Liver (tissue), 3 donors: ENCODE results near the gene MAPK6.

ENCODE experiments used
- CTCF ChIP-seq: fragments of 150-350 bp; IDR thresholded peaks from 2 replicates; pipeline ENCODE4 v1.5.1; 2017; ENCODE audit warnings: improper control_type of control experiment, low read depth, low read length; ENCODE audit not compliant: missing input control
- GABPA ChIP-seq, 2 donors: IDR thresholded peaks in 1 of 2; conservative IDR thresholded peaks in 1 of 2; 2 replicates each; pipeline ENCODE4 v1.6.1; 2016; ENCODE audit warnings: antibody characterized with exemption in 2 of 2, mild to moderate bottlenecking in 1 of 2, moderate library complexity in 1 of 2
- JUND ChIP-seq, 2 donors: IDR thresholded peaks; 2 replicates each; pipeline ENCODE4 v1.6.1; 2016; ENCODE audit warnings: antibody characterized with exemption in 2 of 2
- NR2F2 ChIP-seq: IDR thresholded peaks from 2 replicates; pipeline ENCODE4 v1.6.1; 2016; ENCODE audit warnings: antibody characterized with exemption
- RAD21 ChIP-seq, 2 donors: IDR thresholded peaks; 2 replicates each; pipeline ENCODE4 v1.6.1; 2016; ENCODE audit warnings: antibody characterized with exemption in 2 of 2, mild to moderate bottlenecking in 2 of 2
- RXRA ChIP-seq, 2 donors: IDR thresholded peaks; 2 replicates each; pipeline ENCODE4 v1.6.1; 2017 to 2018; ENCODE audit warnings: antibody characterized with exemption in 2 of 2, mild to moderate bottlenecking in 1 of 2
- SP1 ChIP-seq: IDR thresholded peaks from 2 replicates; pipeline ENCODE4 v1.6.1; 2018; ENCODE audit warnings: antibody characterized with exemption, mild to moderate bottlenecking
- TAF1 ChIP-seq: conservative IDR thresholded peaks from 2 replicates; pipeline ENCODE4 v1.6.1; 2016; ENCODE audit warnings: antibody characterized with exemption, mild to moderate bottlenecking
- YY1 ChIP-seq: IDR thresholded peaks from 2 replicates; pipeline ENCODE4 v1.6.1; 2016; ENCODE audit warnings: antibody characterized with exemption, mild to moderate bottlenecking
- donor health status: healthy.
- donor health status: healthy.

GRCh38 chr15:52080706-52081392 is 61.8 kb downstream of the MAPK6 start:
- TF ChIP-seq CTCF (no peak), RAD21 (IDR thresholded peaks at IDR 0.05) (no peak), RXRA (IDR thresholded peaks at IDR 0.05) (no peak), NR2F2 (no peak), YY1 (no peak), JUND (IDR thresholded peaks at IDR 0.05) (no peak), SP1 (no peak), GABPA (IDR thresholded peaks at IDR 0.05 in 1 of 2, conservative IDR thresholded peaks at IDR 0.05 in 1 of 2) (no peak), TAF1 (no peak)
